22Rv1 (cell line): ENCODE results near the gene KCNK7.

Experiments
- H3K27ac ChIP-seq: fragments of 450-650 bp; 2 replicates; pipeline ENCODE4 v1.5.1; 2017
- CTCF ChIP-seq: fragments of 450-650 bp; IDR thresholded peaks from 2 replicates; pipeline ENCODE4 v1.5.1; 2017; ENCODE audit warnings: mild to moderate bottlenecking
- ZFX ChIP-seq: fragments of 450-650 bp; IDR thresholded peaks from 2 replicates; pipeline ENCODE4 v1.6.1; 2017; ENCODE audit warnings: antibody characterized with exemption, borderline replicate concordance

The KCNK7 gene

GRCh38 chr11:65591939-65592857, 3.4 kb downstream of the KCNK7 start:
- H3K27ac ChIP-seq = no peak overlapping the region
- TF ChIP-seq CTCF = no peak
- TF ChIP-seq ZFX = no peak

- H3K27ac ChIP-seq = no peak overlapping the region
- TF ChIP-seq ZFX (no peak), CTCF (no peak)
These were observed 5.3 kb downstream of the KCNK7 start for GRCh38 chr11:65590240-65590738.

GRCh38 chr11:65589444-65590239, 6.0 kb downstream of the KCNK7 start:
- no peak overlapping the region for H3K27ac ChIP-seq

GRCh38 chr11:65588199-65589054, 7.2 kb downstream of the KCNK7 start:
- no peak overlapping the region for H3K27ac ChIP-seq
- TF ChIP-seq ZFX = no peak

More at GRCh38 chr11:65589444-65590239, 6.0 kb downstream of the KCNK7 start:
- TF ChIP-seq CTCF = no peak

- no peak overlapping the region for H3K27ac ChIP-seq
- no peak for TF ChIP-seq CTCF
- no peak for TF ChIP-seq ZFX
These were observed 8.9 kb downstream of the KCNK7 start for GRCh38 chr11:65586676-65587075.

- no peak overlapping the region for H3K27ac ChIP-seq
These were observed 9.4 kb downstream of the KCNK7 start for GRCh38 chr11:65586247-65586630.

More at GRCh38 chr11:65586247-65586630, 9.4 kb downstream of the KCNK7 start:
- TF ChIP-seq CTCF (no peak), ZFX (no peak)
